PC-3 (cell line): ENCODE measurements around the gene SLC39A11.

Source experiments
- CTCF ChIP-seq: fragments of 300-600 bp; sonication (generic); conservative IDR thresholded peaks from 2 replicates; pipeline ENCODE4 v1.5.1; 2017; ENCODE audit warnings: antibody characterized with exemption, low read depth, mild to moderate bottlenecking, low read length
- EZH2 ChIP-seq: fragments of 300-600 bp; sonication (generic); IDR thresholded peaks from one replicate; pipeline ENCODE4 v1.6.1; 2017; ENCODE audit warnings: antibody characterized with exemption, mild to moderate bottlenecking, low read length; ENCODE audit not compliant: unreplicated experiment
- EZH2phosphoT487 ChIP-seq: fragments of 300-600 bp; sonication (generic); IDR thresholded peaks from 2 replicates; pipeline ENCODE4 v1.6.1; 2018; ENCODE audit warnings: mild to moderate bottlenecking, antibody characterized with exemption, low read length, borderline replicate concordance

GRCh38 chr17:72661945-72662826, 430.3 kb downstream of the SLC39A11 start:
- TF ChIP-seq CTCF (no peak), EZH2 (no peak), EZH2phosphoT487 (no peak)
